Hematopoietic multipotent progenitor cell treated with erythropoietin and hydrocortisone succinate and interleukin-3 and kit ligand, for 4 days (in vitro differentiated cells): Measurements from ENCODE around the gene SDK1.
"Not testable (repeated sequence)": the region's sequence is repeated elsewhere in the genome, so short reads cannot be mapped to it uniquely, and the experiment has no call there.

ENCODE experiments used
- DNase-seq: peaks from one replicate; pipeline ENCODE4 v3.0.0-alpha.2; 2015

Gene SDK1

DNA sequence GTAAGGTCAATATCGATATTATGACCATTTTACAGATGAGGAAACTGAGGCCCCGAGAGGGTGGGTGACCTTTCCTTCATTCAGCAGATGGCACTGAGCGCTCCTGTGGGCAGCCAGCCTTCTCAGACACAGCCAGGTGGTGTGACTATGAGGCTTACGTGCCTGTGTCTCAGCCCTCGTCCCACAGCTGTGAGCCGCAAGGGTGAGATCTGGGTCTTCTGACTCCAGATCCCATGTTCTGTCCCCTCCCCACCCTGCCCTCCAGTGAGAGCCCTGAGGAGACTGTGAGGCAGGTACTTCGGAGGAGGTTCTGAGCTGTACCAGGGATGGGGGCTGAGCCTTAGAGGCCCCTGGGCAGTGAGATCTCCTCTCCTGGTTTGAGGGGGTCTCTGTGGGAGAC lies 767.2 kb downstream of the SDK1 start:
- no peak for DNase-seq

DNA sequence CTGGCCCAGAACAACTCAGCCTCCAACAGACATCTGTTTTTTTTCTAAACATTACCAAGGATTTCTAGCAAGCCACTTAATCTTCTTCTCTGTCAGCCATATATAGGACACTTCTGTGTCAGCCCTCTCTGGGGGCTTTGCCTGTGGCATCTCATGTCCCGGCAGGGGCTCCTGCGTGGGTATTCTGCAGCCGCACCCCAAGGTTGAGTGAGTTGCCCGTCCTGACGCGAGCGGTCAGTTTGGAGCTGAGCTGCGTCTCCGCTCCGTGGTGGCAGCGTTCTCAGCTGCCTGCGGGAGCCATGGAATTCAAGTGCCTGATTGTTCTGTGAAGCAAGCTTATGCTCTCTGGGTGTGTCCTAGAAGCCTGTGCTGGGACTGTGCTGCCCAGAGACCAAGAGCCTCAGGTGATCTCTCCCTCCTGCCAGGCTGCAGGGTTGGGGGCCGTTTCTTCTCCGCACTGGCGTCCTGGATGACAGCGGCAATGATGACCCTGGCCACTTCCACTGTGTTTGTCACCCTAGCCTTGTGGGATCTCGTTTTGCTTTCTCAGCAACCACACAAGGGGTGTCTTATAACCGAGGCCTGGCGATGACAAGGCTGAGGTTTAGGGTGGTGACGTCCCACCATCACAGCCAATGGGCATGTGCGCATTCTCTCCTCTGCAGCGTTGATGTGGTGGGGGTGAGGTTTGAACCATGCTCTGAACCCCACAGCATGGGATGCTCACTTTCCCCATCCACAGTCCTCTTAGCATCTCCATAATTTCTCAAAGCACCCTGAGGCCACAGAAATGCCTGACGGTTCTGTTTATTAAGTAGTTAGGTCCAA lies 768.4 kb downstream of the SDK1 start:
- no peak for DNase-seq

DNA sequence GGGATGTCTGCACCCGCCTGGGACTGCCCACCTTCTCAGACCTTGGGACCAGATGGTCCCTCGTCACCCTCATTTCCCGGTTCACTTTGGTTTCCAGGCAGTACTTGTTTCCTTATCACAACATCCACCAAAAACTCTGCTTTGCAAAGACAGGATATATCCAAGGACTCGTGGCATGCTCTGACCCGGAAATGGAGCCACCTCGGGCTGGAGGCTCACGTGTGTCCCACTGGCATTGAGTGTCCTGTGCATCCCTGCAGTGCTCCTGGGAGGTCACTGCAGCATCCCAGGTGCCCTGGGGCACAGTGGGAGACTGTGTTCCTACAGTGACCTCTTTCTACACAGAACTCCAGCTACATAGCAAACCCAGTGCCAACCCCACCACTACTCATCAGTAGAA lies 769.2 kb downstream of the SDK1 start:
- DNase-seq = no peak

DNA sequence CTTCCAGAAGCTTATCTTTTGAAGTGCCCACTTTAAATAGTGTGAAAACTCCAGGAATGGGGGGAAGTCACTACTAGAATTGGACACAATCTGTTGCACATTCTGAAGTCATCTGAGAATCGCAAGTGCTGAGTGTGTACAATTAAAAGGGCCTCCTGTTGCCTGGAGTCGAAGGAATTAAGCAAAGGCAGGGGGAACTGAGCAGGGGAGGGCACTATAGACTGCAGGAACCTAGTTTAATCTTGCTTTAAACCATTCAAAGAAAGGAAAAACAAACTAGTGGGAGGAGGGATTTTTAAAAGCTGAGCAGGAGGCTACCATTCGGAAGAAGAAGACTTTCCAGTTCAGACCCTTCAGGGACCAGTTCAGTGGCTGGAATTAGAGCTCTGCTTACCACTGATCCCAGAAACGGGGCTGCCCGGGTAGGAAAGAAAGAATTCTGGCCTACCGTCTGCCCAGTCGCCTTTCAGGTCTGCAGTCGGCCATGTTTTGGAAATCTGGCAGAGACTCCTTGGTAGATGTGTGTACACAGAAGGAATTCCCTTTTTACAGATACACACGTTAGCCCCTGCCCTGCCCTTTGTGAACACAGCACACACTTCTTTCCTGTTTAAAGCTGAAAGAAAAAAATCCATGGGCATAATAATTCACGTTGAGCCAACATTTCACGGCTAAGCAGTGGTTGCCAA lies 770.5 kb downstream of the SDK1 start:
- no peak for DNase-seq

DNA sequence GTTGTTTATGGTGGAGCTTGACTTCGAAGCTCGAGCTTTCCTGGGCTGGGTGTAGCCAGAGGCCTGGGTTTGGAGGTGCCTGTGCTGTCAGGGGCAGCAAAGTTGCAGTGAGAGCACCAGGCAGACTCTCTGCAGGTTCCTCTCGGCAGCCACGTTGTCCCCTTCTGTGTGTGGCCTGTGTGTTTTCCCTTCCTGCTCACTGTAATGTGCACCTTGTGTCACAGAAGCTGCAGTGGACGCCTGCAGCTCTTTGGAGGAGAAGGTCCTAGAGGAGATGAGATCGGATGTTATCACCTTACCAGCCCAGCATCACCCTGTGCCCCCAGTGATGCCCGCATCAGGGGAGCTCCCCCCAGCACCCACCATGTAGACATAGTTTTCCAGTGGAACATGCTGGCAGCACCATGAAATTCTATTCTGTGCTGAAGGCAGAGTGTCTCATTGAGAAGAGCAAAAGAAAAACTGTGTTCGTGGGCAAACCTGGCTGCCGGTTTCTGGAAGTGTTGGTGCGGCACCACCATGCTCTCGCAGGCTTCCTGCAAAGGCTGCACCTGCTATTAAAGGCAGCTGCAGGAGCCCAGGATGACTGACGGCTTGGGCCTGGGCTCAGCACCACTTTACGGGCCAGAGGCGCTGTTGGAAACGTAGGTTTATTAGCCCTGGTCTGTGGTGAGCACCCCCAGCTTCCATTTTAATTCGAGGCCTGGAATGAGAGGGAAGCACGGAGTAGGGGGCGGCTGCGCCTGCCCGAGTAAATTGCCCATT lies 771.3 kb downstream of the SDK1 start:
- DNase-seq = no peak

DNA sequence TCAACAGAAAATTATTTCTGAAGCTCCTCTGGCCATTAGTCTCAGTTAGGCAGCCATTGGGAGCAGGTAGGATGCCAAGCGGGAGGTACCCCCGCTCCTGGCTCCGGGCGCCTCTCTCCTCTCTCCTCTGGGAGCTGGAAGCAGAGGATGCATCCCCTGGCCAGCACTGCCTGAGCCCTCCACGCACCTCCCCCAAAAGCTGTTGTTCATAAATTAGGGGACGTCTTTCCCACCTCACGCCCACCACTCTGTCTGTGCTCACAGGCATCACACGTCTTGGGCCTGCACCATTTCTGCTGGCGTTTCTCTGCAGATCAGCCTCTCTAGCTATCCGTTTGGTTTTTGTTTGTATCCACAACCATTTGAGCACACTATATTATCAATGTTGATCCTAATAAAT lies 772.0 kb downstream of the SDK1 start:
- DNase-seq = no peak

DNA sequence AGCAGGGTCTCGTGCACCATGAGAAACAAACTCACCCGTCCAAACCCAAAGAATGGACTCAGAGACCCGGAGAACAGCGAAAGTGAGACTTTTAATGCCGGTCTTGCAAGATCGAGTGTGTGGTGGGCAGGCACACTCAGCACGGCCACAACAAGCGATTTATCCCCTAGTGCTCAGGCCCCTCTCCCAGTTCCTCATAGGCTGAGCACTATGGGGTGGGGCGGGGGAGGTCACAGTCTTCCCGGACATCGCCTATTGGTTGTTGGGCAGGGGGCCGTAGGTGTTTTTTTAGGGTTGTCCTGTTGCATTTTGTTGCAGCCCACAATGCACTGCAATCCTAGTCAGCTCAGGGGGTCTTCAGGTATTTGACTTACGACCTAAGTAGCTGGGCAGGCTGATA lies 772.7 kb downstream of the SDK1 start:
- no peak for DNase-seq

DNA sequence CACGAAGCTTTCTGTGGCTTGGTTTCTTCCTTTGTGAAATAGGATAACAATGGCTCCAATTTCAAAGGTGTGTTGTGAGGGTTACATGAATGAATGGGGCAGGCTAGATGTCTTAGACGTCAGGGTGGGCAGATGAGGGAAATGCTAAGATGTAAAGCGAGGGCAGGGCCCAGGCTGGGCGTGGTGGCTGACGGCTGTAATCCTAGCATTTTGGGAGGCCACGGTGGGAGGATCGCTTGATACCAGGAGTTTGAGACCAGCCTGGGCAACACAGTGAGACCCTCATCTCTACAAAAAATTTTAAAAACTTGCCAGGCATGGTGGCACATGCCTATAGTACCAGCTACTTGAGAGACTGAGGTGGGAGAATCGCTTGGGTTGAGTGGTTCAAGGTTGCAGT lies 773.4 kb downstream of the SDK1 start:
- no peak for DNase-seq

DNA sequence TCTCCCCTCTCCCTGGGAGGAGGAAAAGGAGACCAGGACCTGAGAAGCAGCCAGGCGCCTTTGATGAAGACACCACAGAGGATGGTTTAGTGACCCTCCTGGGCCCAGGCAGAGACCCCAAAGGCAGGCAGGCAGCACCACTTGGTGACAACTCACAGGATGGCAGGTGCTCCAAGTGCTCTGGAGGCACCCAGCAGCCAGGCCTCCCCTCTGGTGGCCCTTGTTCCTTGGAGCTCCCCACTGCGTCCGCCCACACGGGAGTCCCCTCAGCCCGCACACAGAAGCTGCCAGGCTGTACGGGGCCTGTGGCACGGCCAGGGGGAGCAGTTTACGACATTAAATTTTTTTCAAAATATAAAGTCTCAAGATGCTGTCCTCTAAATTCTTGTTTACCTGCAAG lies 773.9 kb downstream of the SDK1 start:
- DNase-seq = no peak

DNA sequence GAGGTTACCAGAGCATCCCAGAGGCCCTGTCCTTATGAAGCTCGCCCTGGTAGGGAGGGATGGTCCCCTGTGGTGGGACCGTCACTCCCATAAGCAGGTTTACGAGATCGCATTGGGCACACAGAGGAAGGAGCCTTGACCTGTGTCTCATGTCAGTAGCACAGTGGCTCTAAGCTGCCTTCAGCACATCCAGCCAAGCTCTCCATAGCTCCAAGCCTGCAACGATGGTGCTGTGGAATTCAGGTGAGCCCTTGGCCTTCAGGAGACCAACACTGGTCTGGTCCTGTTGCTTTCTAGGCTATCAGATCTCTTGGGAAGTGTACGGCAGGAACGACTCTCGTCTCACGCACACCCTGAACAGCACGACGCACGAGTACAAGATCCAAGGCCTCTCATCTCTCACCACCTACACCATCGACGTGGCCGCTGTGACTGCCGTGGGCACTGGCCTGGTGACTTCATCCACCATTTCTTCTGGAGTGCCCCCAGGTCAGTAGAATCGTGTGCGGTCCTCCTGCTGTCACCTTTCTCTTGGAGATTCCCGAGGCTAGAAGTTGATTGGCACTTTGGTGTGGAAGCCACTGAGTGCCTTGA lies 775.7 kb downstream of the SDK1 start:
- DNase-seq = no peak

DNA sequence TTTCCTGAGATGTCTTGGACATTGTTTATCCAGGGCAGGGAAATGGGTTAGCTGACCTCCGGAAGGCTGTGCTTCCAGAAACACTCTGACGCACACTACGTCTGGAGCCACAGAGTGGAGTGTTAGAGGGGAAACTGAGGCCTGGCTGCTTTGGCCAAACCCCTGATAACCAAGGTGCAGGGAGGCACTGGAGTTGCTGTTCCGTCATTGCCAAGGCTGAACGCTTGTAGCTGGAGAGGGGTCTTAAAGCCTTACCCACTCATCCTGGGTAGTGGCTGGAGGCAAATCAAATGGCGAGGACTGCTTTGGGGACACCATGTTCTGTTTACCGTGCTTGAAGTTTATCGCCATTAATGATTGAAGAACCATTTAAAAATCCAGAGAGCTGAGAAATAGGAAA lies 776.9 kb downstream of the SDK1 start:
- DNase-seq = no peak

DNA sequence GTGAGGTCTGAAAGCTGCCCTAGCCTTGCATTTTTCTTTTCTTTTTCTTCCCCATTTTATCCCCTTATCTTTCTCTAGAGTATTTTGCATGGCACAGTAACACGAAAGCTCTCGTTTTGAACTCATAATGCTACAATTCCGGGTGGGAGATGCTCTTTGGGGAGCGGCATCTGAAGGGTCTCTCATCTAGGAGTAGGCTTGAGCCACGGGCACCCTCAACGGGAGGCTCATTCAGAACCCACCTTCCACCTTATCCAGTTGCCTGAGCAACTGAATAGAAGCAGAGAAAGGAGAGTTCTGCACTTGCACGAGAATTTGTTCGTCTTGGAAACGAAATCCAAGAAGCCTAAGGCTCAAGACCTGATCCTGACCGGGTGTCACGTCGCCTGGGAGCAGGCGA lies 777.5 kb downstream of the SDK1 start:
- DNase-seq = no peak

DNA sequence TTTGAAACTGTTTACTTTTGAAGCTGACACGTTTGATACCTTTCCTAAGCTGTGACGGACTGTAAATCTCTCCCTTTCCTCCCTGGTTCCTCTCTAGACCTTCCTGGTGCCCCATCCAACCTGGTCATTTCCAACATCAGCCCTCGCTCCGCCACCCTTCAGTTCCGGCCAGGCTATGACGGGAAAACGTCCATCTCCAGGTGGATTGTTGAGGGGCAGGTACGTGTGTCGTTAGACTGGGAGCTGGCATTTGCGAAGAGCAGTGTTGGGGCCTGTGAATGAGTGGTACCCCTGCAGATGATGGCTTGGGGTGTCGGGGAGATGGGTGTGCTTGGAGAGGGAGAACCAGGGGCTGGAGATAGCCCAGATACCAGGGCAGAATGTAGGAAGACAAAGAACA lies 778.3 kb downstream of the SDK1 start:
- DNase-seq = no peak

DNA sequence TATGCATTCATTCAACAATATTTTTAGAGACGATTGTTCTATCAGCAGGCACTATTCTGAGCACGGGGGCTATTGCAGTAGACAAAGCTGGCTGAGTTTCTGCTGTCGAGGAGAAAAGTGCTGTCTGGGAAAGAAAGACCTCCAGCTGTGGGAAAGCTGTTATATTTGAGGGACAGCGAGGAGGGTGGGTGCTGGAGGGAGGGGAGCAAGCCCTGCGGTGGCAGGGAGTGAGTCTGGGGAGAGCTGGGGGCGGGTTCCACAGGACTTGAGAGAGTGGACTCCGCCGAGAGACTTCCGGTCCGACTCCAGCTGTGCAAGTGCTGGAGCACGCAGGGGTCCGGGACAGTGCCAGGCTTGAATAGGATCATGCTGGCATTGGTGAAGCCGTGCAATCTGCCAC lies 778.9 kb downstream of the SDK1 start:
- DNase-seq = no peak

DNA sequence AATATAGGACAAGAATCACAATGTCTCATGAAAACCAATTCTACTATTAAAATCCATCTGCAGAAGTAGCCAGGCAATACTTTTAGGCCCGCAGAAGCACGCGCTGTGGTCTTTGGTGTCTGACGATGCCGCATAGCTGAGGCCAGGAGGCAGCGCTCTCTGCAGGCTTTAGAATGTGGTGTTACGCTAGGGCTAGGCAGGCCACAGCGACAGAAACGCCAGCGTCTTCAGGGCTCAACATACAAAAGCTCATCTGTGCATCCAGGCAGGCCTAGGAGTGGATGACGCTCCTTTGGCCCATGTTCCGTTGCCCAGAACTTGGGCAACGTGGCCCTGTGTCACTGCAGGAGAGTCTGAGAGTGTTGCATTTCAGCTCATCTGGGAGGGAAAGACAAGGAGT lies 779.9 kb downstream of the SDK1 start:
- DNase-seq = no peak

DNA sequence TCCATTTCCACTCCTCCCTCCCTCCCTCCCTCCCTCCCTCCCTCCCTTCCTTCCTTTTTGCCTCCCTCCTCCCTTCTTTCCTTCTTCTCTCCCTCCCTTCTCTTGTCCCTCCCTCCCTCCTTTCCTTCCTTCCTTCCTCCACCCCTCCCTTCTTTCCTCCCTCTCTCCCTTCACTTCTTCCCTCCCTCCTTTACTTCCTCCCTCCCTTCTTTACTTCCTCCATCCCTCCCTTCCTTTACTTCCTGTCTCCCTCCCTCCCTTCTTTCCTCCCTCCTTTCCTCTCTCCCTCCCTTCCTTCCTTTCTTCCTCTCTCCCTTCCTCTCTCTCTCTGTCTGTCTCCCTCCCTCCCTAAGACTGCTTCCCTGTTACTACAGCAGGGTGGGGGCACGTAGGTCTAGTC lies 782.5 kb downstream of the SDK1 start:
- no peak for DNase-seq

DNA sequence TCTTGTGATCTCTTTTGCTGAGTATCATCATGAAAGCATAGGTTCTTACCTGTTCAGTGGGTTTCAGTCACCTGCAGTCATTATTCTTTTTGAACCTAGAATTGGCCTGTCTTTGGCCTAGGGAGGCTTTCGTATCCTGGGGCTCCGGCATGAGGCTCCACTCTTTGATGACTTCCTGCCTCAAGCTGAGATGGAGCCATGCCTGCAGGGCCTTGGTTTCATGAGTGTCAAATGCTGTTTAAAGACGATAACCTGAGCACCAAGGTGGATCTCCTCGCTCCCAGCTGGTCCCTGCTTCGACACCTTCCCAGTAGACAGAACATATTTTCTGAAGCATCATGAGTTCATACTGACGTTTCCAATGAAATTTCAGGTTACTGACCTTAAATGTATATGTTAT lies 783.2 kb downstream of the SDK1 start:
- DNase-seq = no peak

DNA sequence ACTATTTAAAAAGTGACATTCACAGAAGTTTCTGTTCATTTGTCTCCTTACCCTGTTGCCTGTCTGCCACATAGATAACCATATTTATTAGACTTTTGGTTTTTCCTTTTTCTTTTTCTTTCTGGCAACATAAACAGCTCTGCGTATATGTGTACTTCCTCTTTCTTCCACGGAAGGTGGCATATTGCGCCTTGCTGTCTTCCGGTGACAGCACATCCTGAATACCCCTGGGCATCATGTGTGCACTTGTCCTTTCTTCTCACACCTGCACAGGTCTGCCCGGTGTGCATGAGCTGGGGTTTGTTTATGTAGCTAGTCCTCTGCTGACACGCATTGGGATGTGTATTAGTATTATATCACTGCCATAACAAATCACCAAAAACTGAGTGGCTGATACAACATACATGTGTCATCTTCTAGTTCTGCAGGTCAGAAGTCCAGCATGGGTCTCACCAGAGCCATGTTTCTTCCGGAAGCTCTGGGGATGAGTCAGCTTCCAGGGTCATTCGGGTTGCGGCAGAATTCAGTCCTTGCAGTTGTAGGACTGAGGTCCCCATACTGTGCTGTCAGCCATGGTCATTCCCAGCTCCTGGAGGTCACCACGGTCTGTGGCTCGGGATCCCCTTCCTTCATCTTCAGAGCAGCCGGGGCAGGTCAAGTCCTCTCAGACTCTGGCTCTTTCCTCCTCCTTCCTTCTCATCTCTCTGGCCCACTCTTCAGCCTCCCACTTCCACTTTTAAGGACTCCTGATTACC lies 785.1 kb downstream of the SDK1 start:
- DNase-seq = peak; percentile 49

DNA sequence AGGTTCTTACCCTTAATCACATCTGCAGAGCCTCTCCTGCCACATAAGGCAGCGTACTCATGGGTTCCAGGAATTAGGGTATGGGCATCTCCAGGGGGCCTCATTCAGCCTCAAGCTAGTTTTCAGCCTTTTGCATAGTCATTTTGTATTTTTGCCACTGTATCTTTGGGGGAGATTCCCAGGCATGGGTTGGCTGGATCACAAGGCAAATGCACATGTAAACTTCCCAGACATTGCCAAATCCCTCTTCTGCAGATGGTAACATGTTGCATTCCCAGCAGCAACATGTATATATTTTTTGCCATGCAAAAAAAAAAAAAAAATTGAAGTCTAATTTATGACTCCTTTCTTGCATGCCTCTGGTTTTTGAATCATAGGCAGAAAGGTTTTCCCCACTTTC lies 785.7 kb downstream of the SDK1 start:
- no peak for DNase-seq

DNA sequence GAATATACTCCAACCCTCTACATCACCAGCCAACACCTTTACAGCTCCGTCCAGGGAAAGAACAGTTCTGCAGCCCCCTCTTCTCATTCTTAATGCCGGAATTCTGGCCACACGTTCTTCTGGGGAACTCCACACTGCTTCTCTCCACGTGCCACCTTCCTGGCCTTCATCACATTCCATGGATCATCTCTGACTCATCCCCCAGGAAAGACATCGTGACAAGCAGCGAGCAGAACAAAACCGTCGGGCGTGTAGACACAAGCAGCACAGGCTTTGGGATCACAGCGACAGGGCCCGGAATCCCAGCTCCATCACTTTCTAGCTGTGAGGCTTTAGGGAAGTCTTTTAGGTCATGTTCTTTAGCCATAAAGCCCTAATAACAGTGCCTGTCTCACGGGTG lies 790.7 kb downstream of the SDK1 start:
- DNase-seq = no peak

DNA sequence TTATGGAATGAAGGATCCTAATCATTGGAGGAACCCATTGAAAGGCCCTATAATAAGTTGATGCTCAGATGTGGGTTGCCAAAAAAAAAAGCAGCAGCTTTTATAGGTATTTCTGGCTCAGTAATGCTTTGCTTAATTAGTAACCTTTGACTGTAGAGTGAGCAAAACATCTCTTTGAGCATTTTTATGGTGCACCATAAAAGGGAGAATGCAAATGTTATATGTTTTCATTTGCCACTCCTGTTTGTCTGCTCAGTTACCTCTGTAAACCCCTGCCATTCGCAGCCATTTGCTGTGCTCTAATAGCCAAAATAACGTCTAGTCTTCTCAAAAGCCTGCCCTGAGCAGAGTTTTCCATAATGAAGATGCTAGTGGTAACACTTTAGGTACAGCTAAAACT lies 792.0 kb downstream of the SDK1 start:
- no peak for DNase-seq

DNA sequence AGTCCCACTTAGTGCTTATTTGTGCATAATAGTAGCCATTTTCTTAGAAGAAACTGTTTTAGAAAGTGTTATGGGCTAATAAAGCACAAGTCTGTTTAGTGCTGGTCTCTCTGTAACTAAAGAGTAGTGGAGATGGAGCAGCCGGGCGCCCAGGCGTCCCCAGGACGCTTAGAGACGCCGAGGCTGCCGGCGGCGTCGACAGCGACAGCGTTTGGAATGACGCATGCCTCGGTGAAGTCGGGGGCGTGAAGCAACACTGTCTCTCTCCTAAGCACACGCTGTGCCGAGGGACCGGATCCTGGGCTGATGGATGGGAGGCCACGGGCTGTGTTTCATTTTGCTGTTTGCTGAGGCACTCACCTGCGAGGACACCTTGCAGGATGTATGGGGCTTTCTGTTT lies 792.4 kb downstream of the SDK1 start:
- no peak for DNase-seq

DNA sequence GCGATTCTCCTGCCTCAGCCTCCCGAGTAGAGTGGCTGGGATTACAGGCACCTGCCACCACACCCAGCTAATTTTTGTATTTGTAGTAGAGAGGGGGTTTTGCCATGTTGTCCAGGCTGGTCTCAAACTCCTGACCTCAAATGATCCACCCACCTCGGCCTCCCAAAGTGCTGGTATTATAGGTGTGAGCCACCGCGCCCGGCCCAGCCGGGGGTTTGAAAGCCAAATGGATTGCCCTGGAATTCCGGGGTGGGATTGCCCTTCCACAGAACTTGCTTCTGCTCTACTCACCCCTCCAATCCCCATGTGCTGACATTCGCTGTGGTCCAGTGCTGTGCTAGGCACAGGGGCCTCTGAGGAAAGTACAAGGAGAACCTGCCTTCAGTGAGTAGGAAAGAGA lies 793.1 kb downstream of the SDK1 start:
- DNase-seq = not testable (repeated sequence)
